ENCODE measurements around the gene CDK19. TPM values are rescaled to one million over a fixed set of nuclear protein-coding genes. Genes with fewer than 3 reads are reported as not detected.

The CDK19 gene
- total and polyA plus RNA-seq, 2 of the 4 experiments (the other 2 are of a cell fraction), result 6.0 to 6.8 TPM

- no peak overlapping the region for H3K14ac ChIP-seq (replicated peaks; ENCODE audit: low read depth, low read length)
- no peak overlapping the region for H3K4me2 ChIP-seq (ENCODE audit: low read depth, low read length)
- peaks cover 2% of the 10 kb centered on the region for H3K9me3 ChIP-seq (ENCODE audit: control insufficient read depth, insufficient read depth, low read length)
- no peak overlapping the region for H4K8ac ChIP-seq (ENCODE audit: low read depth in 2 of 2, low read length in 2 of 2)
- no peak overlapping the region for H4K91ac ChIP-seq (ENCODE audit: insufficient read depth, low read depth, low read length)
- H2AK9ac ChIP-seq (replicated peaks; ENCODE audit: low read depth, low read length, poor library complexity), result no peak overlapping the region
- 100% methylated on average over 1 of the region's 3 CpGs; no CpG with 5 or more reads in 1 of the 2 experiments for WGBS, 2 experiments (ENCODE audit: extremely low coverage in 2 of 2, insufficient read length in 1 of 2)
- no peaks in the 10 kb centered on the region for H3K27me3 ChIP-seq (ENCODE audit: control insufficient read depth, insufficient read depth, low read length)
- H3K79me1 ChIP-seq (ENCODE audit: low read depth in 1 of 2, low read length in 2 of 2), result peaks cover 3 to 15% of the 10 kb centered on the region in 2 experiments
- no peak overlapping the region for H3K27ac ChIP-seq (ENCODE audit: insufficient read depth, low read length)
- H2AK5ac ChIP-seq (ENCODE audit: low read depth, low read length), result no peak overlapping the region
- H4K5ac ChIP-seq (ENCODE audit: low read depth, low read length), result no peak overlapping the region
- in situ Hi-C loops (cut with MboI; ENCODE audit: low sequenced_read_pairs), result no loop called here
- no peaks in the 10 kb centered on the region for H3K9me1 ChIP-seq (ENCODE audit: insufficient read depth, low read length)
- ChIA-PET CTCF (no interaction called here), POLR2A (ENCODE audit: unreplicated experiment) (no interaction called here)
- BruUV-seq (replicated peaks), result no TSS peak
- no peak for DNase-seq
- no peak overlapping the region for H2BK20ac ChIP-seq (ENCODE audit: low read depth, low read length)
- ATAC-seq (ENCODE audit: low read depth), result no peak
- no peak overlapping the region for H3K9ac ChIP-seq (ENCODE audit: low read depth, low read length)
- no peak overlapping the region for H2AFZ ChIP-seq (replicated peaks; ENCODE audit: low read length, poor library complexity)
- dilution Hi-C loops (cut with HindIII; ENCODE audit: low sequenced_read_pairs, unreplicated experiment), result no loop called here
- no peaks in the 10 kb centered on the region for H4K20me1 ChIP-seq (ENCODE audit: insufficient read depth, low read length)
- TF ChIP-seq CTCF (conservative IDR thresholded peaks at IDR 0.05; ENCODE audit: low read depth, low read length) (no peak), MAFK (IDR thresholded peaks at IDR 0.05; ENCODE audit: low read depth, low read length) (no peak), FOS (IDR thresholded peaks at IDR 0.05; ENCODE audit: low read depth, low read length) (no peak), CEBPB (IDR thresholded peaks at IDR 0.05; ENCODE audit: low read depth, low read length) (no peak), BHLHE40 (IDR thresholded peaks at IDR 0.05; ENCODE audit: low read depth, low read length) (no peak)
- H3K23ac ChIP-seq (ENCODE audit: low read depth, low read length), result no peak overlapping the region
- H3K4me1 ChIP-seq (ENCODE audit: control insufficient read depth, insufficient read depth, low read length), result no peaks in the 10 kb centered on the region
- no peak overlapping the region for H3K4me3 ChIP-seq (ENCODE audit: insufficient read depth, low read depth, low read length)
- intact Hi-C loops (cut with micrococcal nuclease), result no loop called here
- H3K56ac ChIP-seq (ENCODE audit: extremely low read depth, insufficient read depth, low read length), result no peak overlapping the region
- H2BK15ac ChIP-seq (ENCODE audit: low read depth, low read length), result no peak overlapping the region
- no peak overlapping the region for H2BK120ac ChIP-seq (ENCODE audit: low read depth, low read length)
- no peak overlapping the region for H3K18ac ChIP-seq (ENCODE audit: low read depth, low read length)
- no peak overlapping the region for H3K4ac ChIP-seq (ENCODE audit: low read depth, low read length)
- H2BK5ac ChIP-seq (ENCODE audit: low read depth, low read length, poor library complexity, severe bottlenecking), result no peak overlapping the region
- no peaks in the 10 kb centered on the region for H3K36me3 ChIP-seq (ENCODE audit: control insufficient read depth, insufficient read depth, low read length)
These were observed 29.0 kb downstream of the CDK19 start for GRCh38 chr6:110786271-110786670.

Measured in IMR-90 (cell line).